HG03039 (cell line): ENCODE data around the gene PRDM1.

Source experiments
- ATAC-seq: cut with Tn5 transposase; IDR thresholded peaks from one replicate; pipeline ENCODE4 v1.9.1; 2021; ENCODE audit warnings: mild to moderate bottlenecking, moderate library complexity; ENCODE audit not compliant: unreplicated experiment

The PRDM1 gene

GRCh38 chr6:106094261-106094963 is 8.3 kb downstream of the PRDM1 start:
- ATAC-seq, result no peak

DNA sequence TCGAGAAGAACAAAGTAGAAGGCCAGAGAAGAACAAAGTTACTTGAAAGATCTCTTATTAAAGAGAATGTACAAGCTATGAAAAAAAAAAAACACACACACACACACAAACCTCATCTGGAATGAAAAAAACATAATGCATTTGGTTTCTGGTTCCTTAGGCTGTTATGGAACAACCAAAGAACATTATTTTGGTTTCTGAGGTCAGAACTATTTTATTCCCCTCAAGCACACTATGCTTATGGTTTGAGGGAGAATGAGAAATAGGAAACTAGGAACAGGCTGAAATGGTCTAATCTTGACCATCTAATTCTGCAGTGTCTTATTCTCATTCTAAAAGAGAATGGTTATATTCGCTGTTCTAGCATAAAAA is 8.8 kb downstream of the PRDM1 start:
- no peak for ATAC-seq

GRCh38 chr6:106097411-106098231 is 11.5 kb downstream of the PRDM1 start:
- peak; percentile 32 for ATAC-seq

GRCh38 chr6:106098383-106099234 is 12.5 kb downstream of the PRDM1 start:
- no peak for ATAC-seq

DNA sequence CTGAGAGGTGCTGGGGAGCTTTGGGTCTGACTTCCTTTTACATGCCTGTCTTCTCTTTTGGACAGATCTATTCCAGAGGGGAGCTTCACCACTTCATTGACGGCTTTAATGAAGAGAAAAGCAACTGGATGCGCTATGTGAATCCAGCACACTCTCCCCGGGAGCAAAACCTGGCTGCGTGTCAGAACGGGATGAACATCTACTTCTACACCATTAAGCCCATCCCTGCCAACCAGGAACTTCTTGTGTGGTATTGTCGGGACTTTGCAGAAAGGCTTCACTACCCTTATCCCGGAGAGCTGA is 13.1 kb downstream of the PRDM1 start:
- no peak for ATAC-seq

DNA sequence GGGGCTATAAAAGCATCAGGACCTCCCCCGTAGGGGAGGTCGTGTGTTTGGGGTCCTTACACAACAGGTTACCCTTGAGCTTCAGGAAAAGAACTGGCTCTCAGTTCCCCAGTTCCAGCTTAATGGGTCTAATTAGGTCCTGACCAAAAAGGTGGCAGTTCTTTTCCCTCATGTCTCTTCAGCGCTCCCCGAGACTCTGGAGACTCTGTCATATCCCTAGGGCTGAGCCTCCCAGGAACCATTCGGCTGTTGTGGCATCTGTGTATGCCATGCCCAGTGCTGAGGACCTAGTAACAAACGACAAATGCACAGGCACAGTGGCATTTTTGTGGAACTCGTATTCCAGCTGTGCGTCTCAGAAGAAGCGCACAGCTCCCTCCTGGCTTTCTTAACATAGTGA is 14.6 kb downstream of the PRDM1 start:
- ATAC-seq, result no peak

DNA sequence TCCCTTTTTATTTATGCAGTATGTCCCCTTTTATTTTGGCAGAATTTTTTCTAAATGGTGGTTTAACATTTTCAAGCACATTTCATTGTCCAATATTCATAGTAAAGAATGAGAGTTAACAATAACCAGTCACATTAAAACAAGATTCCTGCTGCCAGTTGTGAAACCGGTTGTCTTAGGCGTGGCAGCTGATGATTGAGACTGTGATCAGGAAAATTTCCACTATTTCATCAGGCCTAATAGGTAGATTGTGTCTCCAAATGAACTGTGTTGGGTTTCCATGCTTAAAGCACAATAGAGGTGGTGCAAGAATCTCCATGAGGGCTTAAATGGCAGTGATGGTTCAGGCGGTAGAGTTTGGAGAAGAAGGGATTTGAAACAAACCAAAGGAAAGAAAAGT is 15.3 kb downstream of the PRDM1 start:
- ATAC-seq, result no peak

DNA sequence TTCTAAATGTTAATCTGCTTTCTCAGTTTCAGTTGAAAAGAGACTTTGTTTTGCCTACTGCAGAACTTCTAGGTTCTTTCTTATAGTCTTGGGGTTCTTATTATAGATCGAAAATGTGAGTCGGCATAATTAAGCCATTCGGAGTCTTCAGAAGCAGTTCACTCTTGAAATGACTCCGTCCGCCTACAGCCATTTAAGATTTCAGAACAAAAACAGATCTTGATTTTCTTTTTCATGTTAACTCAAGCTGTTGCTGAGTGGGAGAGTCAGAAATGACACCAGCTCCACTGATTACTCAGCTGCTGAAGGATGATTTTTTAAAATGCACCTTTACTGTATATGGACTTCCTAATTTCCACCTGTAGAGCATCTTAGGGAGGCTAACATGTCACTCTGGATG is 15.9 kb downstream of the PRDM1 start:
- peak; percentile 55 for ATAC-seq

GRCh38 chr6:106102967-106103727 is 17.0 kb downstream of the PRDM1 start:
- ATAC-seq, result no peak

DNA sequence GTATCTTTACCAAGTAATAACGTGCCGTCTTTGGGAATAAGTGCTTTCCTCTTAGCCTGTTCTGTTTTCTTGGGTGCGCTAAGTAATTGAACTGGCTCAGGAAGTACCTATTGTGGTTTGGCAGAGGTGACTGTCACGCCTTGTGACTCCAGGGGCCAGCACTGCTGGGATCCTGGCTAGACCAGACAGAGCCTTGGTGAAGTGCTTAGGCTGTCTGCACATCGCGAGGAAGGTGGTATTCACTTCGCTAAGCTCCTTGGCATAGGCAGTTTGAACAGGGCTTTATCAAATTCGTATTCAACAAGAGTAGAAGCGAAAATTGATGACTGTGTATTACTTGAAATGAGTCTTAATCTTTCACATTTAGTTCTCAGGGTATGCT is 17.6 kb downstream of the PRDM1 start:
- ATAC-seq, result peak; percentile 29

DNA sequence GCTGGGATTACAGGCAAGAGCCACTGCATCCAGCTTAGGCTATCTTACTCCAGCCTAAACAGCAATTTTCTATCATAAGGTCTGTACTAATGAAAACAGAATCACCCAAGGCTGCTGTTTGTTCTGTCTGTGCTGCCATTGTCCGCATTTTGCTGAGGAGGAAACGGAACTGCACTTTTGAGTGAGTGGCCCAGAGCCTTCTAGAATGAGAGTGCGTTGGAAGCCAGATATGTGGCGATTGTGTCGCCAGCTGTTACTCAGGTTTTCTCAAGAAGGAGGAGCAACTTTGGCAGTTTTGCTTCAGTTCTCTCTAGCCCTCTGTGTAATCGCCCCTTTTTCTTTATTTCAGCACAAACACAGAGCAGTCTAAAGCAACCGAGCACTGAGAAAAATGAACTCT is 18.3 kb downstream of the PRDM1 start:
- no peak for ATAC-seq

GRCh38 chr6:106104941-106105340 is 18.8 kb downstream of the PRDM1 start:
- ATAC-seq, result no peak

GRCh38 chr6:106105493-106105892 is 19.4 kb downstream of the PRDM1 start:
- no peak for ATAC-seq

- ATAC-seq, result no peak
These were observed 20.3 kb downstream of the PRDM1 start for GRCh38 chr6:106106276-106107042.

DNA sequence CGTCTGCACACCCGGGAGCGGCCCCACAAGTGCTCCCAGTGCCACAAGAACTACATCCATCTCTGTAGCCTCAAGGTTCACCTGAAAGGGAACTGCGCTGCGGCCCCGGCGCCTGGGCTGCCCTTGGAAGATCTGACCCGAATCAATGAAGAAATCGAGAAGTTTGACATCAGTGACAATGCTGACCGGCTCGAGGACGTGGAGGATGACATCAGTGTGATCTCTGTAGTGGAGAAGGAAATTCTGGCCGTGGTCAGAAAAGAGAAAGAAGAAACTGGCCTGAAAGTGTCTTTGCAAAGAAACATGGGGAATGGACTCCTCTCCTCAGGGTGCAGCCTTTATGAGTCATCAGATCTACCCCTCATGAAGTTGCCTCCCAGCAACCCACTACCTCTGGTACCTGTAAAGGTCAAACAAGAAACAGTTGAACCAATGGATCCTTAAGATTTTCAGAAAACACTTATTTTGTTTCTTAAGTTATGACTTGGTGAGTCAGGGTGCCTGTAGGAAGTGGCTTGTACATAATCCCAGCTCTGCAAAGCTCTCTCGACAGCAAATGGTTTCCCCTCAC is 21.0 kb downstream of the PRDM1 start:
- no peak for ATAC-seq

- no peak for ATAC-seq
These were observed 22.0 kb downstream of the PRDM1 start for GRCh38 chr6:106108129-106108528.

DNA sequence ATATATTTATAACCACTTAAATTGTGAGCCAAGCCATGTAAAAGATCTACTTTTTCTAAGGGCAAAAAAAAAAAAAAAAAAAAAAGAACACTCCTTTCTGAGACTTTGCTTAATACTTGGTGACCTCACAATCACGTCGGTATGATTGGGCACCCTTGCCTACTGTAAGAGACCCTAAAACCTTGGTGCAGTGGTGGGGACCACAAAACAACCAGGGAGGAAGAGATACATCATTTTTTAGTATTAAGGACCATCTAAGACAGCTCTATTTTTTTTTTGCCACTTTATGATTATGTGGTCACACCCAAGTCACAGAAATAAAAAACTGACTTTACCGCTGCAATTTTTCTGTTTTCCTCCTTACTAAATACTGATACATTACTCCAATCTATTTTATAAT is 22.9 kb downstream of the PRDM1 start:
- ATAC-seq, result no peak

DNA sequence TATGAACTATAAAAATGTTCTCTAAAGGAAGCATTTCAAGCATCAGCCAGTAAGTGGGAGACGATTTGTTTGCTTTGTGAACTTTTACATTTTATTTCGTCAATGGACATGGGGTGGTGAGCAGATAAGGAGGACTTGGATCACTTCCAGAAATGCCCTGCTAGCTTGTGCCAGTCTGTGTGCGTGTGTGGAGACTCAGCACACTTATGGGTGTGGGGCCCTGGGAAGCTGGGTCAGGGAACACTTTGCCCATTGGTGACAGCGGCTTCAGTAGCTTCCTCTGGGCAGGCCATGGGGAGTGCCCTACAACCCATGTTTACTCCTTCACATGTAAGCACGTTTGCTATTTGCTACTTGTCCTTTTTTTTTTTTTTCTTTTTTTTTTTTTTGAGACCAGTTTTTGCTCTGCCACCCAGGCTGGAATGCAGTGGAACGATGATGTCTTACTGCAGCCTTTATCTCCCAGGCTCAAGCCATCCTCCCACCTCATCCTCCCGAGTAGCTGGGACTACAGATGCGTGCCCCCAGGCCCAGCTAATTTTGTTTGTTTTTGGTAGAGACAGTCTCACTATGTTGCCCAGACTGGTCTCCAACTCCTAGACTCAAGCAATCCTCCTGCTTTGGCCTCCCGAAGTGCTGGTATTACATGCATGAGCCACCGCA is 24.2 kb downstream of the PRDM1 start:
- ATAC-seq, result no peak

- ATAC-seq, result no peak
These were observed 26.3 kb downstream of the PRDM1 start for GRCh38 chr6:106112433-106112832.
